ENCODE data around the gene DUSP8.

- TF ChIP-seq ZFX (IDR thresholded peaks at IDR 0.05; ENCODE audit: borderline replicate concordance) = no peak
- TF ChIP-seq CTCF (IDR thresholded peaks at IDR 0.05) = no peak
Observed at GRCh38 chr11:1526785-1527184, 45.3 kb downstream of the DUSP8 start.

Measured in 22Rv1 (cell line).